NB4 (cell line): ENCODE results near the gene TP53BP1.

Source experiments
- DNase-seq: peaks from one replicate; pipeline ENCODE4 v3.0.0; 2010; ENCODE audit warnings: low read depth
- H3K4me3 ChIP-seq: one replicate; pipeline ENCODE4 v1.5.1; 2011; ENCODE audit warnings: mild to moderate bottlenecking, low read depth, low read length, moderate library complexity
- CTCF ChIP-seq: IDR thresholded peaks from one replicate; pipeline ENCODE4 v1.5.1; 2012; ENCODE audit warnings: low read depth, low read length
- MAX ChIP-seq: IDR thresholded peaks from 2 replicates; pipeline ENCODE4 v1.6.1; 2011; ENCODE audit warnings: low read depth, low read length
- MYC ChIP-seq: IDR thresholded peaks from 2 replicates; pipeline ENCODE4 v1.6.1; 2011; ENCODE audit warnings: low read depth, low read length
- POLR2A ChIP-seq: IDR thresholded peaks from 2 replicates; pipeline ENCODE4 v1.6.1; 2011; ENCODE audit warnings: mild to moderate bottlenecking; ENCODE audit not compliant: insufficient read length; ENCODE audit errors: extremely low read depth

Gene TP53BP1

GRCh38 chr15:43471975-43472374, 21.0 kb downstream of the TP53BP1 start:
- TF ChIP-seq CTCF (no peak), POLR2A (no peak), MAX (no peak), MYC (no peak)
- no peak for DNase-seq
- no peak overlapping the region for H3K4me3 ChIP-seq

- peak; percentile 21 for DNase-seq
- no peak overlapping the region for H3K4me3 ChIP-seq
- no peak for TF ChIP-seq CTCF
- TF ChIP-seq MYC: no peak
- no peak for TF ChIP-seq MAX
- TF ChIP-seq POLR2A: no peak
Measured at GRCh38 chr15:43469867-43470266, 23.1 kb downstream of the TP53BP1 start.

- H3K4me3 ChIP-seq: no peak overlapping the region
- TF ChIP-seq CTCF (no peak), MAX (no peak), POLR2A (no peak), MYC (no peak)
- DNase-seq: peak; percentile 67
Measured at GRCh38 chr15:43465100-43465499, 27.9 kb downstream of the TP53BP1 start.

- TF ChIP-seq POLR2A (no peak), CTCF (no peak), MYC (no peak), MAX (no peak)
- H3K4me3 ChIP-seq: no peak overlapping the region
- no peak for DNase-seq
Measured at GRCh38 chr15:43463998-43464397, 29.0 kb downstream of the TP53BP1 start.

GRCh38 chr15:43463507-43463906, 29.4 kb downstream of the TP53BP1 start:
- TF ChIP-seq POLR2A (no peak), CTCF (no peak), MYC (no peak), MAX (no peak)

GRCh38 chr15:43449981-43450380, 43.0 kb downstream of the TP53BP1 start:
- DNase-seq: no peak
- H3K4me3 ChIP-seq: no peak overlapping the region
- TF ChIP-seq MYC: no peak
- no peak for TF ChIP-seq POLR2A
- TF ChIP-seq MAX: no peak
- no peak for TF ChIP-seq CTCF

More at GRCh38 chr15:43463507-43463906, 29.4 kb downstream of the TP53BP1 start:
- peak; percentile 14 for DNase-seq
- no peak overlapping the region for H3K4me3 ChIP-seq
